Renal cortex interstitium (tissue), 11 donors: ENCODE results near the gene C19orf67. TPM values are rescaled to one million over a fixed set of nuclear protein-coding genes. Genes with fewer than 3 reads are reported as not detected.
"Not testable (repeated sequence)": the region's sequence is repeated elsewhere in the genome, so short reads cannot be mapped to it uniquely, and the experiment has no call there.

Experiments used
- DNase-seq, 11 donors: peaks; one replicate each; pipeline ENCODE4 v3.0.0-alpha.2; 2013; ENCODE audit warnings: low read depth in 9 of 11, low spot score in 4 of 11; ENCODE audit errors: extremely low read depth in 1 of 11
- polyA plus RNA-seq, 3 donors: library from polyadenylated mRNA; unstranded; fragments of 120-200 nt; gene quantifications; one replicate each; pipeline ENCODE4 v1.2.1, GENCODE V29; 2013; ENCODE audit not compliant: insufficient read length in 3 of 3

The C19orf67 gene
- polyA plus RNA-seq, 3 donors = 0.11 TPM; not detected in 2

DNA sequence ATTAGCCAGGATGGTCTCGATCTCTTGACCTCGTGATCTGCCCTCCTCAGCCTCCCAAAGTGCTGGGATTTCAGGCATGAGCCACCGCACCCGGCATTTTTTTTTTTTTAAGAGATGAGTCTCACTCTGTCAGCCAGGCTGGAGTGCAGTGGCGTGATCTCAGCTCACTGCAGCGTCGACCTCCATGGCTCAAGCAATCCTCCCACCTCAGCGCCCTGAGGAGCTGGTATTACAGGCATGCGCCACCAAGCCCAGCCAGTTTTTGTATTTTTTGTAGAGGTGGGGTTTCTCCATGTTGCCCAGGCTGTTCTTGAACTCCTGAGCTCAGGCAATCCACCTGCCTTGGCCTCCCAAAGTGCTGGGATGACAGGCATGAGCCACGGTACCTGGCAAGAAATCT is 37.7 kb downstream of the C19orf67 start:
- not testable (repeated sequence) for DNase-seq

DNA sequence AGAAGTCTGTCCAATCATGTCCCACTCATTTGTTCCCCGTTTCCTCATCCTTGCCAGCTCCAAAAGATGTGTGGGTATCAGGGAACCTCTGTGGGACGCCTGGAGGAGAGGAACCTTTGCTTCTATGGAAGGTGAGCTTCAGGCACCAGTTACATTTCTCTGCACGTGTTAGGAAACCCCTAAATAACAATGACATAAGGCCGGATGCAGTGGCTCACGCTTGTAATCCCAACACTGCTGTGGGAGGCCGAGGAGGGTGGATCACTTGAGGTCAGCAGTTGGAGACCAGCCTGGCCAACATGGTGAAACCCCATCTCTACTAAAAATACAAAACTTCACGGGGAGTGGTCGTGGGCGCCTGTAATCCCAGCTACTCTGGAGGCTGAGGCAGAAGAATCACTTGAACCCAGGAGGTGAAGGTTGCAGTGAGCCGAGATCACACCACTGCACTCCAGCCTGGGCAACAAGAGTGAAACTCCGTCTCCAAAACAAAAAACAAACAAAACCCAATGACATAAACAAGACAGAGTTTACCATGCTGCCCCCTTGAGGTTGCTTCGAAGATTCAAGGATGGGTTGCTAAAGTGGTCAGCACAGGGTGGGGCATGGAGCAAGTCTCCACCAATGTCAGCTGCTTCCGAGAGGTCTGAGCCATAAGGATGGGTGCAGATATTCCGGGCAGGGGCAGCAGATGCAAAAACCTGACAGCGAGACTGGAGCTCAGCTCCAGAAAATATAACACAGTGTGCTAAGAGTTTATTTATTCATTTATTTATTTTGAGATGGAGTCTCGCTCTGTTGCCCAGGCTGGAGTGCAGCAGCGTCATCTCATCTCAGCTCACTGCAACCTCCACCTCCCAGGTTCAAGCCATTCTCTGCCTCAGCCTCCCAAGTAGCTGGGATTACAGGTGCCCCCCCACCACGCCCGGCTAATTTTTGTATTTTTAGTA is 42.6 kb downstream of the C19orf67 start:
- peak in 7 of 11 donors; percentile 60 to 83 (median 75) for DNase-seq

DNA sequence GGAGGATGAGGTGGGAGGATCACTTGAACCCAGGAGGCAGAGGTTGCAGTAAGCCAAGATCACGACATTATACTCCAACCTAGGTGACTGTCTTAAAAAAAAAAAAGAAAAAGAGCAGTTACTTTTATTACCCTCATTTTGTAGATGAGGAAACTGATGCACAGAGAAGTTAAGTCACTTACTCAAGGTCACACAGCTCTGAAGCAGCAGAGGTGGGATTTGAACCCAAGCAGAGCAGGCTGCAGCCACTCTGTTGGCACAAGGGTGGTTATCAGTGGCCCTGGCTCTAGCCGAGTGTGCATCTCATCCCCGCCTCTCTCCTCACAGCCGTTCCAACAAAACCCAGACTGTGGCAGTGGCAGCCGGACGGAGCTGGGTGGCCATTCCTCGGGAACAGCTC is 46.4 kb downstream of the C19orf67 start:
- no peak for DNase-seq

DNA sequence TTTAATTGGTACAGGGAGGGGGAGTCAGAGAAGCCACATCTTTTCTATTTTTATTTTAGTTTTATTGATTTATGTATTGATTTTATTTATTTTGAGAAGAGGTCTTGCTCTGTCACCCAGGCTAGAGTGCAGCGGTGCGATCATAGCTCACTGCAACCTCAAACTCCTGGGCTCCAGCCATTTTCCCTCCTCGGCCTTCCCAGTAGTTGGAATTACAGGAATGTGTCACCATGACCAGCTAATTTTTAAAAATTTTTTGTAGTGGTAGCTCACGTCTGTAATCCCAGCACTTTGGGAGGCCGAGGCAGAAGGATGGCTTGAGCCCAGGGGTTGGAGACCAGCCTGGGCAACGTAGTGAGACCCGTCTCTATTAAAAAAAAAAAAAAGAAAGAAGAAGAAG is 49.9 kb downstream of the C19orf67 start:
- DNase-seq = no peak

DNA sequence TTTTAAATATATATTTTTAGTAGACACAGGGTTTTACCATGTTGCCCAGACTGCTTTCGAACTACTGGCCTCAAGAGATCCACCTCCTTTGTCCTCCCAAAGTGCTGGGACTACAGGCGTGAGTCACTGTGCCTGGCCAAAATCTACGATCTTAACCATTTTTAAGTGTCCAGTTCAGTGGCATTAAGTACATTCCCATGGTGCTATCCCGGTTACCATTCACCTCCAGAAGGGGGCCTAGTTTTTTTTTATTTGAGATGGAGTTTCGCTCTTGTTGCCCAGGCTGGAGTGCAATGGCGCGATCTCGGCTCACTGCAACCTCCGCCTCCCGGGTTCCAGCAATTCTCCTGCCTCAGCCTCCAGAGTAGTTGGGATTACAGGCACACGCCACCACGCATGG is 50.4 kb downstream of the C19orf67 start:
- DNase-seq = not testable (repeated sequence)

DNA sequence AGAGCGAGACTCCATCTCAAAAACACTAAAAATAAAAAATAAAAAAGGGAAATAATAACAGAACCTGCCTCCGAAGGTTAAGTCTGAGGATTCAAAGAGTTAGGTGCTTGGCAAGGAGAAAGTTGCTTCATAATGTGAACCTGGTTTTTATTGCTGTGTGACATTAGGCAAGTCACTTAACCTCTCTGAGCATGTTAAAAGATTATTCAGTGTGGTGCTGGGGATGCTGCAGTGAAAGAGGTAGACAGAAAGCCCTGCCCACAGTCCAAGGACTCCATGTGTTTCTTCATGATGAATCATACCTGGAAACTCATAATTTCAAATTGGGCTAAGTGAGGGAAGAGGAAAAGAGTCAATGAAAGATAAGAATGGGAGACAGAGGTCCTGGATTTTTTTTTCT is 51.6 kb downstream of the C19orf67 start:
- DNase-seq = no peak

DNA sequence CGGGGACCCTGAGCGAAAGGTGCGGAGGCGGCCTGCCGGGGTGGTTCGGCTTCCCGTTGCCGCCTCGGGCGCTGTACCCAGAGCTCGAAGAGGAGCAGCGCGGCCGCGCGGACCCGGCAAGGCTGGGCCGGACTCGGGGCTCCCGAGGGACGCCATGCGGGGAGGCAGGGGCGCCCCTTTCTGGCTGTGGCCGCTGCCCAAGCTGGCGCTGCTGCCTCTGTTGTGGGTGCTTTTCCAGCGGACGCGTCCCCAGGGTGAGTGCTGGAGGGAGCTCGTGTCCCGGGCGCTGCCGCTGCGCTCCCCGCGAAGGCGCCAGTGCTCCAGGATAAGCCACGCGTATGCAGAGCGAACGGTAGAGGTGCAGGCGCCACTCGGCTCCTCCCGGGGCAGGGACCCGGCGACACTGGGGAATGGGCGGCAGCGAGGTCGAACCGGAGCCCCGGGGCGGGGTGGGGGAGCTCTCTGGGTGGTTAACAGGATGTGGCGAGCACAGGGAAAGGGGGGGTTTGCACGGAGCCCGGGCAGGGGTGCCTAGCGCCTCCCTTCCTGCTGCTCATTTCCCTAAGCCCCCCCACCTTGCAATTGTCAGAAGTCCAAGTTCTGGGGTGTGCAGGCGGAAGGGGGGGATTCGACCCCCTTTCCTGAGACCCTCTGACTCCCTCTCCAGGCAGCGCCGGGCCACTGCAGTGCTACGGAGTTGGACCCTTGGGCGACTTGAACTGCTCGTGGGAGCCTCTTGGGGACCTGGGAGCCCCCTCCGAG is 53.7 kb downstream of the C19orf67 start, which contains the start of gene IL27RA:
Gene IL27RA, plus strand, starts transcription at position 44 of the 762 bp plus-strand sequence. Its CDS starts 111 bp downstream, at position 155.
- peak in 7 of 11 donors; percentile 44 to 57 (median 51) for DNase-seq

Other genes starting within 250 kb of the C19orf67 start
- gene NANOS3, start 208.6 kb downstream of the C19orf67 start, polyA plus RNA-seq = 1 to 10 TPM in 2 of 3 donors, under 1 TPM in 1; 0.79 to 1.8 (median 1.3) TPM
- 1 to 10 TPM; 4.3 to 7.3 (median 7.2) TPM for gene BRME1, start 179.7 kb downstream of the C19orf67 start, polyA plus RNA-seq
- 10 to 100 TPM; 20.6 to 38.9 (median 29.1) TPM for gene CC2D1A, start 179.6 kb downstream of the C19orf67 start, polyA plus RNA-seq
- gene PODNL1, start 147.4 kb downstream of the C19orf67 start, polyA plus RNA-seq = 1 to 10 TPM; 1.2 to 1.5 (median 1.2) TPM
- gene DCAF15, start 133.3 kb downstream of the C19orf67 start, polyA plus RNA-seq = 10 to 100 TPM; 25.7 to 37.5 (median 35.7) TPM
- 10 to 100 TPM in 2 of 3 donors, 1 to 10 TPM in 1; 9.1 to 17.7 (median 14.8) TPM for gene RFX1, start 79.5 kb downstream of the C19orf67 start, polyA plus RNA-seq
- not detected for gene RLN3, start 57.6 kb downstream of the C19orf67 start, polyA plus RNA-seq
- gene IL27RA, start 54.0 kb downstream of the C19orf67 start, polyA plus RNA-seq = 1 to 10 TPM; 4.6 to 7.3 (median 6.4) TPM
- gene PALM3, start 23.7 kb downstream of the C19orf67 start, polyA plus RNA-seq = 10 to 100 TPM; 16.3 to 31.4 (median 20.1) TPM
- 1 to 10 TPM; 5.1 to 8.4 (median 7.6) TPM for gene MISP3, start 13.0 kb downstream of the C19orf67 start, polyA plus RNA-seq
- gene SAMD1, start 5.0 kb upstream of the C19orf67 start, polyA plus RNA-seq = 10 to 100 TPM; 28.2 to 62.2 (median 45.2) TPM
- 100 to 1,000 TPM in 1 of 3 donors, 10 to 100 TPM in 2; 90.2 to 104 (median 92.6) TPM for gene PRKACA, start 32.0 kb upstream of the C19orf67 start, polyA plus RNA-seq
- gene ASF1B, start 50.8 kb upstream of the C19orf67 start, polyA plus RNA-seq = 10 to 100 TPM; 15.5 to 23.0 (median 20.0) TPM
- gene ADGRL1, start 120.4 kb upstream of the C19orf67 start, polyA plus RNA-seq = 10 to 100 TPM; 33.2 to 53.1 (median 50.1) TPM